ENCODE data around the gene ZNF639.

- TF ChIP-seq CTCF (conservative IDR thresholded peaks at IDR 0.05) (no peak), ZFX (IDR thresholded peaks at IDR 0.05) (no peak)
Observed at GRCh38 chr3:179301645-179302044, 21.2 kb upstream of the ZNF639 start.
